ENCODE results near the gene TSPAN16.

The TSPAN16 gene, protein sequence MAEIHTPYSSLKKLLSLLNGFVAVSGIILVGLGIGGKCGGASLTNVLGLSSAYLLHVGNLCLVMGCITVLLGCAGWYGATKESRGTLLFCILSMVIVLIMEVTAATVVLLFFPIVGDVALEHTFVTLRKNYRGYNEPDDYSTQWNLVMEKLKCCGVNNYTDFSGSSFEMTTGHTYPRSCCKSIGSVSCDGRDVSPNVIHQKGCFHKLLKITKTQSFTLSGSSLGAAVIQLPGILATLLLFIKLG
- long read RNA-seq, donor 1: 0 reads
- long read RNA-seq, donor 2: 0 reads
- long read RNA-seq, donor 3: 0 reads
- long read RNA-seq, donor 4: 0 reads
- long read RNA-seq, donor 5: 0 reads
- long read RNA-seq, donor 6: 0 reads
- long read RNA-seq, donor 7: 0 reads
- long read RNA-seq, donor 8, partial matches to known transcripts: 64 of 244 reads
- long read RNA-seq, donor 8, other reads (novel, unspliced or antisense): 180 of 244 reads

DNA sequence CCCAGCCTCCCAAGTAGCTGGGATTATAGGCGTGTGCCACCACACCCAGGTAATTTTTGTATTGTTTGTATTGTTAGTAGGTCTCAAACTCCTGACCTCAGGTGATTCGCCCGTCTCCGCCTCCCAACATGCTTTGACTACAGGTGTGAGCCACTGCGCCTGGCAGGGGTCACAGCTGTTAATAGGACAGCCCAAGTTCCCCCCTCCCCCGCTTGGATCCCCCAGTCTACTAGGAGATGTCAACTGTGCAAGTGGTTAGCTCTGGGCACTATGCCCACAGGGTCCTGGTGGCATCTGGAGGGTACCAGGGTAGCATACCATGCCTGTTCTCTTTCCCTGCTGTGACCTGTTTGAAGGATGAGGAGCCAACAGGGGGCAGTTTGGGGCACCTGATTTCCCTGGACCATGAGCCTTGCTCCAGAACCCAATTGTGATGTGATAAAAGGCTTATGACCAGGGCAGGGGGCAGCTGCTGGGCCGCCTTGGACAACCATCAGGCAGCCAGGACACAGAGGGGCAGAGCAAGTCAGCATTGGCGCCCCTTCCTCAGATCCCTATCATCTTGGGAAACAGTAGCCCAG, at the start of gene TSPAN16:
Gene TSPAN16, plus strand, starts transcription at position 496 of the 581 bp plus-strand sequence. CDS start 138 bp downstream, outside the sequence.
- no peak for DNase-seq

GRCh38 chr19:11246941-11247340, 49.0 kb upstream of the TSPAN16 start:
- DNase-seq: no peak

GRCh38 chr19:11247391-11247790, 48.6 kb upstream of the TSPAN16 start:
- no peak for DNase-seq

DNA sequence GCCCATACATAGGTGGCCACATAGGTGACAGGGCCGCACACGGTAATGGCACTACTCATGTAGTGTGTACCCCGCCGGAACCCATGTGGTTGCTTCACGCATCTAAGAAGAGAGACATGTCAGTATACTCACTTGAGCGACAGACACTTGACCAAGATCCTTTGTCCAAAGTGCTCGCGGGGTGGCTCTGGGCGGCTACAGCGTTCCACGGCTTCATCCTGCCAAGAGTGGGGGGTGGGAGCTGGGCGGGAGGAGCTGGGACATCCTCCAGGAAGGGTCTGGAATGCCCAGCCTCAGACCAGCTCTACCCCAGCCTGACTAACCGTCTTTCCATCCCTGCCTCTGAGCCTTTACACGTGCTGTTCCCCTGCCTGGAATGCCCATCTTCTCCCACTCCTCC, 48.0 kb upstream of the TSPAN16 start:
- no peak for DNase-seq

- no peak for DNase-seq
Measured at GRCh38 chr19:11248852-11249251, 47.1 kb upstream of the TSPAN16 start.

DNA sequence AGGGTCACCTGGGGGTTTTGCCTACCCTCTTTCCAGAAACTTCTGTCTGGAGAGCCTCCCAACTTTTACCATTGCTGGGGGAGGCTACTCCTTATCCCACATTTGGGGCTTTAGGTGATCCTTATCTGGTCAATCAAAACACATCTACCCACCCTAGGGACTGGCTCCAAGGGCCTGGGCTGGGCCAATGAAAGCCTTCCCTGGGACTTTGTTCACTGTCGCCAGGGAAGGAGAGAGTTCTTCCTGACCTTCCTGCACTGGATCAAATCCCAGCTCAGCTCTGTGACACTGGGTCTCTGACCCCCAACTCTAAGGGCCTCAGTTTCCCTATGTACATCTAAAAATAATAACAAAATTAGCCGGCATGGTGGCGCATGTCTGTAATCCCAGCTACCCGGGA, 44.7 kb upstream of the TSPAN16 start:
- no peak for DNase-seq

GRCh38 chr19:11251650-11252314, 44.2 kb upstream of the TSPAN16 start:
- DNase-seq: no peak

- no peak for DNase-seq
Measured at GRCh38 chr19:11252665-11253355, 43.1 kb upstream of the TSPAN16 start.

DNA sequence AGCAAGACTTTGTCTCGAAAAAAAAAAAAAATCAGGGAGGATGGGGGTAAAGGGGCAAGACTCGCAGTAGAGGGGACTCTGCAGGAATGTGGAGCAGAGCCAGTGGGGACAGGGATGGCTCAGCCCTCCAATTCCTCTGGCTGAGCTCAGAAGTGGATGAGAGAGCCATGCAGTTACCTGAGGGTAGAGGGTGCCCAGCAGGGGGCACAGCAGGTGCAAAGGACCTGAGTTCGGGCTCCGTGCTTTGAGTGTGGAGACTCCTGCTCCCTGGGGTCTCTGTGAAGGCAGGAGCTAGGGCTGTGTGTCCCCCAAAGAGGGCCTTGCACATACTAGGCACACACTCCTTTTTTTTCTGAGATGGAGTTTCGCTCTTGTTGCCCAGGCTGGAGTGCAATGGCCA, 41.3 kb upstream of the TSPAN16 start:
- DNase-seq: no peak

DNA sequence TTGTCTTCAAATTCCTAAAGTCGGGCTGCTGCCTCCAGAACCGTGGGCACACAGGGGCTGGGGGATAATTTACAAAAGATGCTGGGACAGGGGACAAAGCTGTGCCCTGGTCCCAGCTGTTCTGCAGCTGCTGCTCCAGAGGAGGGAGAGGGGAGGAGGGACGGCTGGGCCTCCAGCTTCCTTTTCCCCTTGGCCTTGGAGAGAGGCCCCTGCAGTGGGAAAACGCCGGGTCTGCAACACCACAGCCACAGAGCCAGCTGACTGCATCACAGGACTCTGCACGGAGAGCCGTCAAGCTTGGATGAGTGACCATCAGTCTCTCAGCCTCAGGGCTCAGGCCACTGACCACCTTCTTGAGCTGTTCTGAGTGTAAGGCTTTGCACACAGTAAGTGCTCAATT, 39.8 kb upstream of the TSPAN16 start:
- DNase-seq: peak; percentile 55

GRCh38 chr19:11257846-11258380, 38.0 kb upstream of the TSPAN16 start:
- DNase-seq: no peak

DNA sequence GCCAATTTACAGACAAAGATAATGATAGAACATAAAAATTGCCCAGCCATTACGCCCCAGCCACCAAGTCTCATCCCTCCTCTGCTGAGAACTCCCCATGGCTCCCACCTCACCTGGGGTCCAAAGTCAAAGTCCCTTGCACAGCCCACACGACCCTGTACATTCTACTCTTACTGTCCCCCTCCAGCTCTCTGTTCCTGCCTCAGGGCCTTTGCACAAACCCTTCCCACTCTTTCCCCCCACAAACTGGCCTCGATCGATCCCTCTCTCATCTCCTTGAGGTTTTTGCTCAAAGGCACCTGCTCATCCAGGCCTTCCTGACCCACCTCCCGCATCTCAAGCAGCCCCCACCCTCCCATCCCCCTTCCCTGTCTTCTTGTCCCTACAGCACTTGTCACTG, 35.0 kb upstream of the TSPAN16 start:
- DNase-seq: no peak

DNA sequence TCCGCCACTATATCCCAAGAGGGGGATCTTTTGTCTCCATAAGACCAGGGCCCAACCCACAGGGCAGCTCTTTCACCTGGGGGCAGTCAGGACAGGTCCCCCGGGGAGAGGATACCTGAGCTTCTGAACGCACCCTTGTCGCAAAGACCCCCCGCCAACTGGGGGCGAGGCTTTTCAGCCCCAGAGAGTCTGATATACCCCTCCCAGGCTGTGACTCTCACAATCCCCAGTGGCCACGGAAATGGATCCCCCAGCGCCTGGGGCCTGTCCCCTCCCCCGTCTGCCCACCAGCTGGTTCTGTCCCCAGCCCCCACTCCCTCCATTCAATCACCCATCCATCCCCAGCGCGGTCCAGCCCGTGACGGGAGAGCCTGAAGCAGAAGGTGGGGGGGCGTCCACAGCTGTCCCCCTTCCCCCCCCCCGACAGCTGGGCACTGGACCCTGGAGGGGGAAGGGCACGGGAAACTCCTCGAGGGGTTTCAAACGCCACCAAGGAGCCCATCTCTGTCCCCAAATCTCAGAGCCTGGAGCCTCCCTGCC, 34.5 kb upstream of the TSPAN16 start:
- DNase-seq: peak; percentile 74

DNA sequence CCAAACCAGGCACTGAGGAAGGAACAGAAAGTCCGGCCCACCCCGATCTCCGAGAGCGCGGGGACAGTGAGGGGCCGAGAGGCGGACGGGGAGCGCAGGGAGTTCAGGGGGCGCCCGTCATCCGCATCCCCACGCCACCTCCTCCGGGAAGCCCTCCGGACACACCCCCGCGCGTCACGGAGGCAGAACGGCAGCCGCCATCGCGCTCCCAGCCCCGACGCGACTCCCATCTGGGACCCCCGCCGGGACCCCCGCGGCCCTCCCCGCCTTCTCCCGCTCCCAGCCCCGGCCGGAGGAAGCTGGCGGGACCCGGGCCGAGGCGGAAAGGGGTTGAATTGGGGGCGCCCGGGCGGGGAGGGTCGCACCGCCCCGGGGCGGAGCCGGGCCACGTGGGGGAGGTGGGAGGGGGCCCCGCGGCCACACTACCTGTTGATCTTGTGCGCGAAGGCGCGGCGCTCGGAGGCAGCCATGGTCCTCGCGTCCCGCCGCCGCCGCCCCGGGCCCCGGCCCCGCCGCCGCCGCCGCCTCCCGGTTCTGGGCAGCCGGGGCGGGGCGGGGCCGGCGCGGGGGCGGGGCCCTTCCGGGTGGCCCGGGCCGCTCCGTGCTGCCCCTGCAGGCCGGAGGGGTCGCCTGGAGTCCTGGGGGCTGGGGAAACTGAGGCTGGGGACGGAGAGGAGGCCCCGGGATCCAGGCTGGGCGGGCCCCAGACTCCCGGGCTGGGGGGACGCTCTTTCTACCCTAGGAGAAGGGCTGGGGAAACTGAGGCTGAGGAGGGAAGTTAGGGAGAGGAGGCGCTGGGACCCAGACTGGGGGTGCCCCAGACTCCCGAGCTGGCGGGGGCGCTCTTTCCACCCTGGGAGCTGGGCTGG, 33.8 kb upstream of the TSPAN16 start, which contains the start of gene DOCK6:
Gene DOCK6, minus strand, starts transcription at position 554 of the 869 bp plus-strand sequence. Its CDS starts 84 bp downstream, at position 470.
- no peak for DNase-seq

DNA sequence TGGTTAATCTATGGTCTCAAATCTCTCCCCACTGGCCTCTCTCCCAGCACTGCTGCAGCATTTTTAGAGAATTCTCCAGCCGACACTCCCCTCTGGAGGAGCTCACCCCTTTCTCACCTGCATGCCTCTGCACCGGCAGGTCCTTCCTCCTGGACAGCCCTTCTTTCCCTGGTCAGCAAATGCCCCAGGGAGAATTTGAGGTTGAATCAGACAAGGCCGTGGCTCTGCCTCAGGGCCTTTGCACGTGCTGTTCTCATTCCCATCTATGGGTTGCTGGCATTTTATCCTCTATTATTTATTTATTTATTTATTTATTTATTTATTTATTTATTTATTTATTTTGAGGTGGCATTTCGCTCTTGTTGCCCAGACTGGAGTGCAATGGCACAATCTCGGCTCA, 32.2 kb upstream of the TSPAN16 start:
- no peak for DNase-seq

DNA sequence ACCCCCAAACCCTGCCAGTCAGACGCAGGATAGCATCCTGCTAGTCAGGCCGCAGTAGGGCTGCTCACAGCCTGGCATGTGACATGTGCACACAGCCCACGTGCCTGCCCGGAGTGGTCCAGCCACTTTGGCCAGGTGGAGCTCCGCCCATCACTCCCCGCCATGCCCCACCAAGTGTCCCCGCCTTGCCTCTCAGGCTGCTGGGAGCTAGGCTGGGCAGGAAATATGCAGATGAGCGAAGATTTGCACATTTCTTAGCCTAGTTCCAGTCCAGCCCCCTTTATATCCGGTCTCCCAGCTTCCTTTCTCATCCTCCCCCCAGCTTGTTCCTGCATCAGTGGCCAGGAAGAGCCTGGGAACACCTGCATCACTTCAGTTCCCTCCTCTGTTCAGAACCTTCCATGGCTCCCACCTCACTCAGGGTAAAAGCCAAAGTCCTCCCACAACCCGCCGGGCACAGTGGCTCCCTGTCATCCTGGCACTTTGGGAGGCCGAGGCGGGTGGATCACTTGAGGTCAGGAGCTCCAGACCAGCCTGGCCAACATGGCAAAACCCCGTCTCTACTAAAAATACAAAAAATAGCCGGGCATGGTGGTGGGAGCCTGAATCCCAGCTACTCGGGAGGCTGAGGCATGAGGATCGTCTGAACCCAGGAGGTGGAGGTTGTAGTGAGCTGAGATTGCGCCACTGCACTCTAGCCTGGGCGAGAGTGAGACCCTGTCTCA, 31.3 kb upstream of the TSPAN16 start:
- no peak for DNase-seq

GRCh38 chr19:11265177-11265784, 30.7 kb upstream of the TSPAN16 start:
- DNase-seq: no peak

DNA sequence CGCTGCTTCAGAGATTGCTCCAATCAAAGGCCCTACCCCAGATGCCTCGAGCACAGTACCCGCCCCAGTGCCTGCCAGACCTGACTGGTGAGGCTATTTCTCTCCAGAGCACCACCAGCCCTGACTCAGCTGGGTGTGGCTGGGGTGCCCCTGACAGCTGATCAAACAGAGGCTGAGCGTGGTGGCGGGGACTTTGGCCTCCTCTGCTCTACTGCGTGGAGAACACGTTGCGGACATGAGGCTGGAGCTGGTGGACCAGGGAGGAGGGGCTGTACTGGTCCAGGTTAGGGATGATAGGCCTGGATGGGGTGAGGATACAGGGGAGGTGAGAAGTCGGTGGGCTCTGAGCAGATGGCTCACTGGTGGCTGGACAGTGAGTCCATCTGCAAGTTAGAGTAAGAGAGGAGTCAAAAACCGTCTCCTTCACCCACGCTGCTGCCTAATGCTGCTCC, 30.1 kb upstream of the TSPAN16 start:
- no peak for DNase-seq

DNA sequence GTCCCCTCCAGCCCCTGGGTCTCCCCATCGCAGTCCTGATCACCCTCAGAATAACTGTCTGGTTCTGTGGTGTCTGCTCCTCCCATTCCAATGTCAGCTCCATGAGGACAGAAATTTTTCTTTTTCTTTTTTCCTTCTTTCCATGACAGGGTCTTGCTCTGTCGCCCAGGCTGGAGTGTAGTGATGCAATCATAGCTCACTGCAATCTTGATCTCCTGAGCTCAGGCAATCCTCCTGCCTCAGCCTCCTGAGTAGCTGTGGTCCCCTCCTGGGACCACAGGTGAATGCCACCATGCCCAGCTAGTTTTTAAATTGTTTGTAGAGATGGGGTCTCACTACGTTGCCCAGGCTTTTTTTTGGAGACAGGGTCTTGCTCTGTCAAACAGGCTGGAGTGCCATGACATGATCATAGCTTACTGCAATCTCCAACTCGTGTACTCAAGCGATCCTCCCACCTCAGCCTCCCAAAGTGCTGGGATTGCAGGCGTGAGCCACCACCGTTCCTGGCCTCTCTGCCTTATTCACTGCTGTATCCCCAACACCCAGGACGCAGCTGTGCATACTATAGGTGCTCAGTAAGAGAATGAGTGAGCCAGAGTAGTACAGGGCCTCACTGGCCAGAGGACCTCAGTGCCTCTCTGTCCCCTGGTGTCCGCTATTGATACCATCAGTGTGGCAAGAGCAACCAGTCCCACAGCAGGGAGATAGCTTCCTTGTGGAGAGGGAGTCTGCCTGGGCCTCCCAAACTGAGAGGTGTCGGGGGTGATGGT, 28.5 kb upstream of the TSPAN16 start:
- DNase-seq: no peak
